Measurements from ENCODE around the gene STPG4.

GRCh38 chr2:47190188-47190881 lies 35.2 kb upstream of the STPG4 start:
- TF ChIP-seq CTCF (IDR thresholded peaks at IDR 0.05; ENCODE audit: low read length), result no peak
- TF ChIP-seq EZH2 (optimal IDR thresholded peaks at IDR 0.05; ENCODE audit: low read depth, low read length), result no peak
- no peak for TF ChIP-seq EZH2phosphoT487 (IDR thresholded peaks at IDR 0.05; ENCODE audit: low read length)

Measured in MM.1S (cell line).